Urothelium cell line (cell line): ENCODE results near the gene CEPT1.
A peak's percentile ranks its signal among the peaks of the same experiment; 100 is the strongest.

Experiments used
- DNase-seq: peaks from one replicate; pipeline ENCODE4 v3.0.0; 2011; ENCODE audit warnings: low spot score, mixed read lengths
- FAIRE-seq: peaks from 2 replicates; lab custom pipeline; 2011; peaks lifted over from hg19 to GRCh38; lab: Jason Lieb, UNC

Gene CEPT1

GRCh38 chr1:111192074-111192473, 52.1 kb downstream of the CEPT1 start:
- no peak for DNase-seq
- FAIRE-seq = no peak

GRCh38 chr1:111192658-111193519, 52.9 kb downstream of the CEPT1 start:
- FAIRE-seq = no peak
- DNase-seq = no peak

GRCh38 chr1:111193712-111194480, 53.9 kb downstream of the CEPT1 start:
- FAIRE-seq = no peak
- DNase-seq = no peak

GRCh38 chr1:111195002-111195684, 55.1 kb downstream of the CEPT1 start:
- FAIRE-seq = no peak
- no peak for DNase-seq

GRCh38 chr1:111196213-111196612, 56.2 kb downstream of the CEPT1 start:
- no peak for FAIRE-seq
- DNase-seq = no peak

DNA sequence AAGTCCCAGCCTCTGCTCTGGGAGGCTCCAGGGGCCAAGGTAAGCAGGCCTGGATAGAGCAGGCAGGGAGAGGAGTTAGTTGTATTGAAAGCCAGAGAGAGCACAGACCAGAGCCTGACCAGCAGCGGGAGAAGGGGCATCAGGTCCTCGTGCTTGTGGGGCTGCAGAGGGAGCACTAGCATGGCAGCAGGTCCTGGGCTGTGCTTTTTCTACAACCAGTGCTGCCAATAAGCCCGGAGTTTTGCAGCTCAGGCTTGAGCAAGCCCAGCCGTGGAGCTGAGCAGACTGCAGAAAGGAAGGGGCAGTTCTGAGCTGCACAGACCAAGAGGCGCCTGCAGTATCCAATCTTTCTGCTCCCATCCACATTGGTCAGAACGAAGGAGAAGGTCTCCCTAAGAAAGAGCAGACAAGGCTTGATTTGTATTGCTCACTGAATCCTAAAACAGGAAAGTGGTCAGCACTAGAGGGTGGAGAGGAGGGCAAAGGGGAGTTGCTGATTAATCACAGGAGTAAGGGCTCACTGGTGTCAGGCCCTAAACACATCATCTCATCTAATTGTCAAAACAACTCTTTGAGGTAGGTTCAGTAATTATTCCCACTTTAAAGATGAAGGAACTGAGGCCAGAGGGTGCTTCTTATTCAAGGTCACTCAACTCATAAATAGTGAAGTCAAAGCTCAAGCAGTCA, 57.7 kb downstream of the CEPT1 start:
- FAIRE-seq (no peak), DNase-seq (peak; percentile 38)

DNA sequence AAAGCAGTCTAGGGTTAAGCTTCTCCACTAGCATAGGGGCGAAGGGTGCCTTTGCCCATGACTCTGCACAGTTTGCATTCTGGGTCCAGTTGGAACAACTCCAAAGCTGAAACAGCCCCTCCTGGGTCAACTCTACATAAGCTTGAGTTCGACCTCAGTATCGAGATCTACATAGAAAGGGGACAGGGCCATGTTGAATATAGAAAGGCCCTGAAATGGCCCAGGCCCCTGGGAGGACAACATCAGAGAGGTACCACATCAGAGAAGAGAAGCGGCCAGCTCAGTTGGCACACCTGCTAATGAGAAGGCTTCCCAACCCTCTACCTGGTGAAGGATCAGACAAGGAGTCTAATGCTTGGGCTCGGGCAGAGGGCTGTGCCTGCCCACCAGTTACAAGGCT, 58.8 kb downstream of the CEPT1 start:
- DNase-seq = no peak
- no peak for FAIRE-seq

- DNase-seq (no peak), FAIRE-seq (no peak)
Measured at GRCh38 chr1:111199329-111199728, 59.3 kb downstream of the CEPT1 start.

DNA sequence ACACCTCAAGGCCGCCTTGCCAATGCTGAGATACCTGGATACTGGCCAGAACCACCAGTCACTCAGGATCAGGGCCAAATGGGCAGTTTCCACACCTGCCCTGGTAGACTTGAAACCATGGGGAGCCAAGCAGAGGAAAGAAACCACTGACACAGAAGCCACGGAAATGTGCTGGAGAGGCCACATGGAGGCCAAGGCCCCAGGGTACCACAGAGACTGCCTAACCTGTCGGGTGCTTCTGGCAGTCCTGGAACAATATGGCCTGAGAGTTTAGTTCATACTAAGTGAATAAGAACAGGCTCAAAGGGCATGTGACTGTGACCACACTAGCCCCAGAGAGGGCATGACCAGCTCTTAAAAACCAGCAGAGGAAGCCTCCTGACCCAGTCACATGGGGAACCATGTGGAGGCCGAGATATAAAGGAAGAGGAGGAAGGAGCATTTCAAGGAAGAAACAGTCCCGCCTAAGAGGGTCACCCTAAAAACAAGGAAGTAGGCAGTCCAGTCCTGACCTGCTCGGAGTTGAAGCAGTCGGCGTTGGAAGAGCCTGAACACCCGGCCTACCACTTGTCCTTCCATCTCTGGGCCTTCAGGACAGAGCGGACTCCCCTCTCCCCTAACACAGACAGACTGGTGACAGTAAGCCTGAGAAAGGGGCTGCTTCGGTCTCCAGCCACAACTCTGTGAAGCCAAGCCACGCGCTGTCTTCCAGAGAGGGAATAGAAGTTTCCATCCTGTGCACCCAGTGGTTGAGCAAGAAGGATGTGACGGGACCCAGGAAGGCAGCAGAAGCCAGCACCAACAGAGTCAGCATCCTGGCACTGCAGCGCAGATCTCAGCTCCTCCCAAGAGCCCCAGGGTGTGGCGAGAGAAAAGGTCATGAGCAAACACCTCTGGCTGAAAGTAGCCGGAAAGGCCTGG, 60.1 kb downstream of the CEPT1 start, which contains the start of gene DENND2D:
DENND2D (minus strand) TSS at position 766 of the 921 bp plus-strand sequence; CDS start at position 579, 187 bp downstream.
- DNase-seq = no peak

GRCh38 chr1:111200802-111201161, 60.8 kb downstream of the CEPT1 start:
- FAIRE-seq = no peak
- no peak for DNase-seq

More for the DNA sequence above, 60.1 kb downstream of the CEPT1 start, which contains the start of gene DENND2D:
- FAIRE-seq = no peak

- DNase-seq (no peak), FAIRE-seq (no peak)
Measured at GRCh38 chr1:111201275-111202090, 61.5 kb downstream of the CEPT1 start.

- no peak for FAIRE-seq
- DNase-seq = no peak
Measured at GRCh38 chr1:111202366-111202706, 62.3 kb downstream of the CEPT1 start.

- DNase-seq (no peak), FAIRE-seq (no peak)
Measured at GRCh38 chr1:111202707-111203623, 62.9 kb downstream of the CEPT1 start.

DNA sequence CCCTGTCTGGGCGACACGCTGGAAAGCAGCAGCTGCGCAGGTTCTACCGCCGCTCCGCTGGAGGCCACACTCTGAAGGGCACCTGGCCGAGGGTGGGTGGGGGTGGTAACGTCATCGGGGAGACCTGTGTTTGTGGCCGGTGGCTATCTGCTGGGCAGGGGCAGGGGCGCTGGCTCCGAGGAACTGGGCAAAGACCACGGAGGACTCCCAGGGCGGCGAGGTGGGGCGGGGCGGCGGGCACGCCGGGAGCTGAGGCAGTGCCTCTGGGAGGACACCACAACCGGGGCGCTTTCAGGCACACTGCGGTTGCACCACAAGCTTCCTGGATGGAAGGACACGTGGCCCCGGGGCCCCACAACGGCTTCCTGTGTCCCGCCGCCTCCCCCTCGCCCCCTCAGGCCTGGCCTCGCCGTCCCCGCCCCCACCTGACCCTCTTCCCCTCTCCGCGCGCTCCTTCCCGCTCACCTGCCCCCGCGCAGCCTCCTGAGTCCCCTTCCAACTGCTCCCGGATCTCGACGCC, 63.7 kb downstream of the CEPT1 start:
- FAIRE-seq (no peak), DNase-seq (no peak)

DNA sequence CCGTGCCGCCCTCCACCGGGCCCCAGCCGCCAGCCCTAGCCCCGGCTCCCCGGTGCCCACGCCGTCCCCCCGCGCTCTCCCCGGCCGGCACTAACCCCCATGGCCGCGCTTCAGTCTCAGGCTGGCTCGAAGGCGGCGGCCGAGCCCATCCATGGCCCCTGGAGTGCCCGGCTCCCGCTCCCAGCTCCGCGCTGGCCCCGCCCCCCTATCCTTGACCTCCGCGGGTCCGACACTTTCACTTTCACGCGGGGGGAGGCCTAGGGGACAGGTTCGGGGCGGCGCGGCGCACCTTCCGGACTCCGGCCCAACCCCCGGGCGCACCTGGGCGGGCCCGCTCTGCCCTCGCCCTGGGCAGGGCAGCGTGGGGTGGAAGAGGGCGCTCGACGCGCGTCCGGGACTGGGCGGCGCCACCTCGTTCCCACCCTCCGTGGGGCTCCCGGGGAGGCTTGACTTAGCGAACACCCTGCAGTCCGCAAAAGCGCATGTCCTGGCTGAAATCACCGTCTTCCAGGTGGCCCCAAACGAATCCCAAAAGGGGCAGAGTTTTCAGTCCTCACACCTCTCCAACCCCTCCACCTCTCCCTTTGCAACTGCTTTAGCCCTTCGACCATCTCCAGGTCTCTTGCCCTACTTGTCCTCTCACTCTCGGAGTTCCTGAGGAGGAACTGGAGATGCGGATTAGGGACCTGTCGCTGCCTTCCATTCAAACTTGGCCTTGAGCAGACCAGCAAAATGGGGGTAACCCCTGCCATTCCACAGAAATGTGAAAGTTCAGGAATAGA, 64.4 kb downstream of the CEPT1 start:
- DNase-seq (no peak), FAIRE-seq (no peak)

DNA sequence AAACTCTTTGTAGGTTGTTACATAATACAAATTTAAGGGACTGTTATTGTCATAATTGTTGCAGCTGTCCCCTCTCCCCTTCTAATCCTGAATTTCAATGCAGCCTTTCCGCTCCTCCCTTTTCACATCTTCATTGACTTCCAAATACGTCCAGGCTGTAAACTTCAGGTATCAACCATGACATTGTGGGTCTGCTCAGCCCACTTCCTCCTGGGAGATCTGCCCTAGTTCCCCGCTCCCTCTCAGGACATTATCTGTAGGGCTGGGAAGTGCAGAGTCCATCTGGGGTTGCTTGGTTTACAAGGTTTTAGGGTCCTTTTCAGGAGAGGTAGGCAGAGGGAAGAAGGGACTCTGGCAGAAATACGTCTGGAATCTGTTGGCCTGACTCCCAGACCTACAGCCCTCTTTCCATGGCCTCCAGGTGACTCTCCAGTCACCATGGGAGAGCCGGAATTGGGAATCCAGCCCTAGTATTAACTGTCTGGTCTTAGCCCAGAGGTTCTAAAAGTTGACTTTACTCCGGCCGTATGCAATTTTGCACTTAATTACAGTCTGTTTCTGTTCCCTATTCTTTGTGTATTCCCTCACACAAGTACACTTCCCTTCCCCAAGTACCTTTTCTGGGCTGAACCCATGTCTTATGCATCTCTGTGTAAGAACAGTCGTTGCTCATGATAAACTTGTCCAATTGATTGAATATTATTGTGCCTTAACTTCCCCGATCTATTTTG, 65.1 kb downstream of the CEPT1 start:
- DNase-seq (no peak), FAIRE-seq (no peak)
